RWPE2 (cell line): ENCODE results near the gene TOMM40L.

Experiments used
- ATAC-seq: fragments of 200-7000 bp; cut with Tn5 transposase; 3 replicates; pipeline ENCODE4 v1.9.1; 2021; ENCODE audit warnings: low read depth
- DNase-seq: peaks from one replicate; pipeline ENCODE4 v3.0.0-alpha.2; 2020; ENCODE audit warnings: low spot score
- H3K27ac ChIP-seq: fragments of 450-650 bp; 2 replicates; pipeline ENCODE4 v1.5.1; 2017; ENCODE audit warnings: mild to moderate bottlenecking; ENCODE audit not compliant: poor library complexity, severe bottlenecking
- H3K27me3 ChIP-seq: fragments of 250-450 bp; sonication (Bioruptor Pico); 2 replicates; pipeline ENCODE4 v1.5.1; 2021; ENCODE audit warnings: mild to moderate bottlenecking, moderate library complexity; ENCODE audit not compliant: insufficient read depth, poor library complexity, severe bottlenecking
- H3K36me3 ChIP-seq: fragments of 250-450 bp; sonication (Bioruptor Pico); 2 replicates; pipeline ENCODE4 v1.5.1; 2020; ENCODE audit warnings: low read depth, mild to moderate bottlenecking, moderate library complexity
- H3K4me1 ChIP-seq: fragments of 250-450 bp; sonication (Bioruptor Pico); 2 replicates; pipeline ENCODE4 v1.5.1; 2021; ENCODE audit warnings: mild to moderate bottlenecking, moderate library complexity; ENCODE audit not compliant: insufficient read depth, poor library complexity, severe bottlenecking
- H3K4me3 ChIP-seq: fragments of 250-450 bp; sonication (Bioruptor Pico); 2 replicates; pipeline ENCODE4 v1.5.1; 2021; ENCODE audit warnings: mild to moderate bottlenecking, moderate library complexity; ENCODE audit not compliant: severe bottlenecking
- H3K9me3 ChIP-seq: fragments of 250-450 bp; sonication (Bioruptor Pico); 2 replicates; pipeline ENCODE4 v1.5.1; 2021; ENCODE audit warnings: mild to moderate bottlenecking, moderate library complexity; ENCODE audit not compliant: severe bottlenecking
- TF ChIP-seq, protein P1 (sequence below): fragments of 450-650 bp; IDR thresholded peaks from one replicate; pipeline ENCODE4 v1.5.1; 2017; ENCODE audit warnings: mild to moderate bottlenecking, moderate library complexity; ENCODE audit not compliant: poor library complexity, severe bottlenecking

TOMM40L gene

DNA sequence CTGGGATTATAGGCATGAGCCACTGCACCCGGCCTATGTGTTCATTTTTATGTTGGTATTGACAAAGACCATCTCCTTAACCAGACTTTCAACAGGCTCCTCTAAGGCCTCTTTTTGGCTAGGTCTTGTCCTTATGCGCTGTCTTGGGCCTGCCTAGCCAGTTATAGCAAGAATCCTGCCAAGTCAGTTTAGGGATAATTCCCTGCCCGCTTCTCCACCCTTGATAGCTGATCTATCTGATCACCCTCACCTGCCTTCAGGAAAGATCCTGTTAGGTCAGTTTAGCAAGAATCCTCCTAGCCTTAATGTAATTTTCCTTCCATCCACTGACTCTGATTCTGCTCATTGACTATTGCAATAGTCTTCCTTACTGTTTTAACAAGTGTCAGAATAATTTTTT lies 46.2 kb upstream of the TOMM40L start:
- Histone ChIP-seq H3K4me3 (no peak overlapping the region), H3K27me3 (no peaks in the 10 kb centered on the region), H3K4me1 (peaks cover 20% of the 10 kb centered on the region), H3K27ac (no peak overlapping the region), H3K9me3 (no peaks in the 10 kb centered on the region), H3K36me3 (peaks cover 11% of the 10 kb centered on the region)
- TF ChIP-seq, protein P1, sequence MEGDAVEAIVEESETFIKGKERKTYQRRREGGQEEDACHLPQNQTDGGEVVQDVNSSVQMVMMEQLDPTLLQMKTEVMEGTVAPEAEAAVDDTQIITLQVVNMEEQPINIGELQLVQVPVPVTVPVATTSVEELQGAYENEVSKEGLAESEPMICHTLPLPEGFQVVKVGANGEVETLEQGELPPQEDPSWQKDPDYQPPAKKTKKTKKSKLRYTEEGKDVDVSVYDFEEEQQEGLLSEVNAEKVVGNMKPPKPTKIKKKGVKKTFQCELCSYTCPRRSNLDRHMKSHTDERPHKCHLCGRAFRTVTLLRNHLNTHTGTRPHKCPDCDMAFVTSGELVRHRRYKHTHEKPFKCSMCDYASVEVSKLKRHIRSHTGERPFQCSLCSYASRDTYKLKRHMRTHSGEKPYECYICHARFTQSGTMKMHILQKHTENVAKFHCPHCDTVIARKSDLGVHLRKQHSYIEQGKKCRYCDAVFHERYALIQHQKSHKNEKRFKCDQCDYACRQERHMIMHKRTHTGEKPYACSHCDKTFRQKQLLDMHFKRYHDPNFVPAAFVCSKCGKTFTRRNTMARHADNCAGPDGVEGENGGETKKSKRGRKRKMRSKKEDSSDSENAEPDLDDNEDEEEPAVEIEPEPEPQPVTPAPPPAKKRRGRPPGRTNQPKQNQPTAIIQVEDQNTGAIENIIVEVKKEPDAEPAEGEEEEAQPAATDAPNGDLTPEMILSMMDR = no peak
- DNase-seq (no peak), ATAC-seq (no peak)

DNA sequence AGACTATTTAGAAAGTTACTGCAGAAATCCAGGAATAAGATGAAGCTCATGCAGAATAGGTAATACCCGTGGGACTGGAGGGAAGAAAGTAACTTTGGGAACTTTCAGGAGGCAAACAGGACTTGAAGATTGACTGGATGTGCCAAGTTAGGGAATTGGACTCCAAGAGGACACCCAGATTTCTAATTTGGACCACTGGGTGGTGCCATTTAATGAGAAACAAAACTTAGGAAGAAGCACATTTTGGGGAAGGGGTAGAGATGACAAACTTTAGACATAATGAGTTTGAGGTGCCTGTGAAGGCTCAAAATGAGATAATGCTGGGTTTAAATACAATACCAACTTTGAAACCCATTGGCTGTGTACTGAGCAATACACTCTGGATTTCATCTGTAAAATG lies 45.2 kb upstream of the TOMM40L start:
- ATAC-seq (no peak), DNase-seq (no peak)
- Histone ChIP-seq H3K9me3 (no peaks in the 10 kb centered on the region), H3K4me3 (no peak overlapping the region), H3K4me1 (peaks cover 20% of the 10 kb centered on the region), H3K27ac (no peak overlapping the region), H3K36me3 (peaks cover 2% of the 10 kb centered on the region), H3K27me3 (no peaks in the 10 kb centered on the region)
- TF ChIP-seq, protein P1 = peak; percentile 51

DNA sequence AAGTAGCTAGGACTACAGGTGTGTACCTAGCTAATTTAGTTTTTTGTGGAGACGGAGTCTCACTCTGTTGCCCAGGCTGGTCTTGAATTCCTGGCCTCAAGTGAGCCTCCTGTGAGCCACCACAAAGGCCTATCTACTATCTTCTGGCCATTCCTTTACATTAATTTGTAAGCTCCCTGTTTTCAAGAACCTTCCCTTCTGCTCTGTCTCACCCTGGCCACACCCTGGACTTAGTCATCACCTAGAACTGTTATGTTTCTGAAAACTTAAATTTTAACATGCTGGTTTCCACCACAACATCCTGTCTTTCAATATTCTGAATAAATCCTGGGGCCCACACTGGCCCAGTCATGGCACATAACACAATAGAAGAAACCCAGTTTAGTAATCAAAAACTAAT lies 43.6 kb upstream of the TOMM40L start:
- H3K27ac ChIP-seq = peak overlapping the region; percentile 74
- no peak for DNase-seq

DNA sequence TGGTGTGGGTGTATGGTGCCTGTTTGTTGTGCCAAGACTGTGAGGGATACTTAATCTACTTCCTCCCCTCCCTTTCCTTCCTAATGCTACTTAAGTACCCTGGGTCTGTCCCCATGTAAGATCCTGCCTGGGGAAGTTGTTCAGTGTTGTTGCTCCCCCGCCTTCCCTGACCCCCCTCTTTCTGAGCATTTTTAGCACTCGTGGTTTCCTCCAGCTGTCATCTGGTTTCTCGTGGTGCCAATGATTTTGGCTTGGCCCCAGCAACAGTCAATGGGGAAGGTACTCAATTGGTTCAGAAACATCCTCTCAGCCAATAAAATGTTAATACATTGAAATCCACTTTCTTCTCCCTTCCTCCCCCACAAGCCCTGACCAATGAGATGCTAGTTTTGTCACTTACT lies 40.6 kb upstream of the TOMM40L start:
- H3K36me3 ChIP-seq = no peaks in the 10 kb centered on the region
- DNase-seq (no peak), ATAC-seq (no peak)
- H3K9me3 ChIP-seq = no peaks in the 10 kb centered on the region
- H3K27me3 ChIP-seq = no peaks in the 10 kb centered on the region
- TF ChIP-seq, protein P1 = no peak
- H3K4me1 ChIP-seq = peaks cover 12% of the 10 kb centered on the region
- no peak overlapping the region for H3K27ac ChIP-seq
- H3K4me3 ChIP-seq = no peak overlapping the region

More for the DNA sequence above, 43.6 kb upstream of the TOMM40L start:
- Histone ChIP-seq H3K27me3 (no peaks in the 10 kb centered on the region), H3K36me3 (no peaks in the 10 kb centered on the region), H3K9me3 (no peaks in the 10 kb centered on the region), H3K4me1 (peaks cover 15% of the 10 kb centered on the region), H3K4me3 (no peak overlapping the region)
- peak; percentile 72 for ATAC-seq
- TF ChIP-seq, protein P1 = no peak

DNA sequence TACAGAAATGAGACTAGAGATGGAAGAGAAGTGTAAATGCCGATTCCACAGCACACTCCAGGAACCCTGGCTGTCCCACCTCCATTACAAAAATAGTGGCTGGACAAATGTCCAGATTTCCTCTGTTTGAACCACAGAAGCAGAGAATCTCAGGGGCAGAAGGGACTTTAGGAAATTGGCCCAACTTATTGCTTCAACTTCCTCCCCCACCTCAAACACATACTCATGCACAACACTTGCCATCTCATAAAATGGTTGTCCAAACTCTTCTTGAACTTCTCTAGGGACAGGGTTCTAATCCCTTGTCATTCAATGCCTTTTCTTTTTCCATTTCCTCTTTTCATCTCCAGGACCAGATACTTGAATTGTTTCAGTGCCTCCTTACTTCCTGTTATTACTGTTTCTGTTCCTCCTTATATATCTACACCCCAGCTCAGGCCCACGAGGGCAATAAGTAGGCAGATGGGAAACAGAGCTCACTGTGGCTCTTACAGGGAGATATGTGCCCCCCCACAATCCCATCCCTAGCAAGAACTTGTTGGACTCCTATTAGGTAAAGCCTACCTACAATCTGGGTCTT lies 40.0 kb upstream of the TOMM40L start:
- no peaks in the 10 kb centered on the region for H3K9me3 ChIP-seq
- H3K4me3 ChIP-seq = no peak overlapping the region
- H3K27ac ChIP-seq = no peak overlapping the region
- peaks cover 12% of the 10 kb centered on the region for H3K4me1 ChIP-seq
- TF ChIP-seq, protein P1 = no peak
- no peaks in the 10 kb centered on the region for H3K27me3 ChIP-seq
- ATAC-seq (no peak), DNase-seq (no peak)
- H3K36me3 ChIP-seq = no peaks in the 10 kb centered on the region
